Fibroblast of pulmonary artery (primary cell): ENCODE results near the gene PTPN14.

Source experiments
- DNase-seq: peaks from one replicate; pipeline ENCODE4 v3.0.0-alpha.2; 2010; ENCODE audit warnings: low read depth
- H3K4me3 ChIP-seq: replicated peaks from 2 replicates; pipeline ENCODE4 v1.5.1; 2011; ENCODE audit warnings: low read depth, mild to moderate bottlenecking, control low read depth, low read length, moderate library complexity
- TF ChIP-seq, protein P1 (sequence below): IDR thresholded peaks from 2 replicates; pipeline ENCODE4 v1.5.1; 2011; ENCODE audit warnings: mild to moderate bottlenecking, control low read depth, low read length, inconsistent platforms; ENCODE audit errors: missing control alignments

Gene PTPN14

DNA sequence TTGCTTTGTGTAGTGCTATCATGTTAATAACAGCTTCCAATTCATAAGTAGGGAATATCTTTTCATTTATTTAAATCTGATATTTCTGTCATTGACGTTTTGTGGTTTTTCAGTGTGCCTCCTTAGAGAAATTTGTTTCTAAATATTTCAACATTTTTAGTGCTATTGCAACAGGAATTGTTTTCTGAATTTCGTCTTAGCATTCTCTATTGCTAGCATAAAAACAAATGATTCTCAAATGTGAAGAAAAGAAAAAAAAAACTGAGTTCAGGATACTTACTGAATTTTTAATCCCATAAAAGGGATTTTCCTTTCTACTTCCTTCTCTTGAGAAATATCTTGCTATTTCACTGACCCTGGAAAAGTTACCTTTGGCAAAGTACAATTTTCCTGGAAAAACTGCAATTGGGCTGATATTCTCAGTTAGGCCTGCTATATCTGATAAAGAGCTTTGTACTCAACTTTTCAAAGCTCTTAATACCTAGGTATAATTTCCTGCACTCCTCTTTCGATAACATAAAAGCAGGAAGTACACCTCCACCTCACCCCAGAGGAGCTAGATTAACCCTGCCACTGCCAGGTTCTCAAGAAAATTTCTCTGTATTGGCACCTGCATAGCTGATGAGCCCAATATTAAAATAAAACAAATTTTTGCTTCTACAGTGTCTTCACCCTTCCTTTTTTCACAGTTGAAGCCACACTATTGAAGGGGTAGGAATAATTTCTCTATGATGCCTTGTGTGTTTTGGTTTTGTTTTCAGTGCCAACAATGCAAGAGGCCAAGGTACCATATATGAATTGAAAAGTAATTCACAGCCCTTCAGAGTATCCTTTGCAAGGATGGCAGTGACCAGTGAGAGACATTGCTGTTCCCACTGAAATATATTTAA, 35.6 kb downstream of the PTPN14 start:
- DNase-seq, result no peak
- TF ChIP-seq, protein P1, sequence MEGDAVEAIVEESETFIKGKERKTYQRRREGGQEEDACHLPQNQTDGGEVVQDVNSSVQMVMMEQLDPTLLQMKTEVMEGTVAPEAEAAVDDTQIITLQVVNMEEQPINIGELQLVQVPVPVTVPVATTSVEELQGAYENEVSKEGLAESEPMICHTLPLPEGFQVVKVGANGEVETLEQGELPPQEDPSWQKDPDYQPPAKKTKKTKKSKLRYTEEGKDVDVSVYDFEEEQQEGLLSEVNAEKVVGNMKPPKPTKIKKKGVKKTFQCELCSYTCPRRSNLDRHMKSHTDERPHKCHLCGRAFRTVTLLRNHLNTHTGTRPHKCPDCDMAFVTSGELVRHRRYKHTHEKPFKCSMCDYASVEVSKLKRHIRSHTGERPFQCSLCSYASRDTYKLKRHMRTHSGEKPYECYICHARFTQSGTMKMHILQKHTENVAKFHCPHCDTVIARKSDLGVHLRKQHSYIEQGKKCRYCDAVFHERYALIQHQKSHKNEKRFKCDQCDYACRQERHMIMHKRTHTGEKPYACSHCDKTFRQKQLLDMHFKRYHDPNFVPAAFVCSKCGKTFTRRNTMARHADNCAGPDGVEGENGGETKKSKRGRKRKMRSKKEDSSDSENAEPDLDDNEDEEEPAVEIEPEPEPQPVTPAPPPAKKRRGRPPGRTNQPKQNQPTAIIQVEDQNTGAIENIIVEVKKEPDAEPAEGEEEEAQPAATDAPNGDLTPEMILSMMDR, result no peak
- H3K4me3 ChIP-seq, result no peak overlapping the region

DNA sequence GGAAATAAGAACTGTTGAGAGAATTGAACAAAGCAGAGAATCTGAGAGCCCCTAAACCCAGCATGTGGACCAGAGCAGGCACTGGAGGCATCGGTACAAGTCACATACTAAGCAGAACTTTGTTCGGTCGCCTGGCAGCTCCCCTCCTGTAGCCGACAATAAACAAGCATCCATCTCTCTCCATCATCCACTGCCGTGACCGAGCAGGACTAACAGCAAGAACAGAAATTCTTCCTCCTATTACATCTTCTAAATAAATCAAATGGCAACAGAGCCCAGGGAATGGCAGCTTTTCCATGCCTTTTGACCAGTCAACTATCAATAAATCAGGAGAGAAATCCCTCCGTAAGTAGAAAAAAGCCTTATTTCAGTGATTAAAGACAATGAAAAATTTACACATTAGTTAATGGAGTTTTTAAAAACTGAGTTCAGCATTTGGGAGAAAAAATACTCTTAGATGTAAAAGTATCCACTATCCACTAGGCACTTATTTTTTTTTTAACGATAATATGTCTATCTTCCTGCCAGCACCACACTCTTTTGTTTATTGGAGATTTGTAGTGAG, 36.5 kb downstream of the PTPN14 start:
- DNase-seq, result no peak
- TF ChIP-seq, protein P1, result no peak
- H3K4me3 ChIP-seq, result no peak overlapping the region

DNA sequence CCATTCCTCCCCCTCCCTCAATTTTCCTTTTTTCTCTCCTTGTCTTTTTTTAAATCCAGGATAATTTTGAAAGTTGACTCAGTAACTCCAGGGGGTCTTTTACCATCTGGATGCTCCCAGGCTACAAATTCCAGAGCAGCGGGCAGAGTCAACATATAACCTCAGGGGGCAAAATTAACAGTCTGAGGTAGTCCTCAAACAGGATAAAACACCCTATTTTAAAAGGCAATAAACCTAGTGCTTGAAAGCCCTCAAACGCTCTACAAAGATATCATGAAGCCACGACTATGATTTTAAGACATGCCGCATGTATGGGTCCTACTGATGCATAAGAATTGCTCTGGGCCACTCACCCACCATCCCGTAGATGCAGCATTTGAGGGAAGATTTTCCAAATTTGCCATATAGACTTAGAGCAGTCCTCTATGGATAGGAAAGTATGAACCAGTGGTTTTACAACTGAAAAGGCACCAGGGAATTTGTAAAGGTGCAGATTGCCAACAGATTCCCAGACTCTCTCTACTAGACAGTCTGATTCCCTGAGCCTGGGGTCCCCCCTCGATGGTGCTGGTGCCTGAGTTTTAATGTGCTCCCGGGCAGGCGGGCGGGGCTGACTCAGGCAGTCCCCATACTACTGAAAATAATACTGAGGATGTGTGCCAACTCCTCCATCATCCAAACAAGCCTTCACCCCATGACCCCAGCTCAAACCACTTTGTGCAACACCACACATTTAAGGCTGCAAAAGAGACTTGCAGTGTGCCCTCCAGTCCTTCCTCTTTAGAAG, 37.2 kb downstream of the PTPN14 start:
- peak; percentile 47 for DNase-seq
- H3K4me3 ChIP-seq, result no peak overlapping the region
- TF ChIP-seq, protein P1, result no peak

DNA sequence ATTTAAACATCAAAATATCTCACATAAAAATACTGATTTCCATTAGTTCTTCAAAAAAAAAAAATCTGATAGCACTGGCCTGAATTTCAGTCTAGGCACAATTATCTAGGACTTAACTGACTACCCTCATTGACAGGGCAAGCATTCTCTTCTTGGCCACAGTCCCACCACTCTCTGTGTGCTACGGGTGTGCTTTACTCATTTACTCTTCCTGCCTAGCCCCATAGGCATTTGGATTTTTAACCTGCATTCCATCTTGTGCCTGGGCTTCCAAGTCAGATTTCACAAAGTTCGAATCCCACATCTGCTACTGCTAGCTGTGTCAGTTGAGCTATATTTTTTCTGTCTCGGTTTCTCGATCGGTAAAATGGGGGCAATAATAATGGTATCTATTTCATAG, 38.0 kb downstream of the PTPN14 start:
- TF ChIP-seq, protein P1, result no peak
- DNase-seq, result no peak
- no peak overlapping the region for H3K4me3 ChIP-seq

DNA sequence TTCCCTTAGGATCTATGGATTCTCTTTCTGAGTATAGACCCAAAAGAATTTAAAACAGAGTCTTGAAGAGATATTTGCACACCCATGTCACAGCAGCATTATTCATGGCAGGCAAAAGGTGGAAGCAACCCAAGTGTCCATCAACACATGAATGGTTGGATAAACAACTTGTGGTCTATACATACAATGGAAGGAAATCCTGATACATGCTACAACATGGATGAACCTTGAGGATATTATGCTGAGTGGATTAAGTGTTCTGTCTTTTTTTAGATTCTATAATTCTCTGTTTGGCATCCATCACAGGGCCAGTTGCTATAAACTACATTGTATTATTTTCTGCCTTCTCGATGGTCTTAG, 39.8 kb downstream of the PTPN14 start:
- no peak for DNase-seq
- no peak overlapping the region for H3K4me3 ChIP-seq
- TF ChIP-seq, protein P1, result no peak

DNA sequence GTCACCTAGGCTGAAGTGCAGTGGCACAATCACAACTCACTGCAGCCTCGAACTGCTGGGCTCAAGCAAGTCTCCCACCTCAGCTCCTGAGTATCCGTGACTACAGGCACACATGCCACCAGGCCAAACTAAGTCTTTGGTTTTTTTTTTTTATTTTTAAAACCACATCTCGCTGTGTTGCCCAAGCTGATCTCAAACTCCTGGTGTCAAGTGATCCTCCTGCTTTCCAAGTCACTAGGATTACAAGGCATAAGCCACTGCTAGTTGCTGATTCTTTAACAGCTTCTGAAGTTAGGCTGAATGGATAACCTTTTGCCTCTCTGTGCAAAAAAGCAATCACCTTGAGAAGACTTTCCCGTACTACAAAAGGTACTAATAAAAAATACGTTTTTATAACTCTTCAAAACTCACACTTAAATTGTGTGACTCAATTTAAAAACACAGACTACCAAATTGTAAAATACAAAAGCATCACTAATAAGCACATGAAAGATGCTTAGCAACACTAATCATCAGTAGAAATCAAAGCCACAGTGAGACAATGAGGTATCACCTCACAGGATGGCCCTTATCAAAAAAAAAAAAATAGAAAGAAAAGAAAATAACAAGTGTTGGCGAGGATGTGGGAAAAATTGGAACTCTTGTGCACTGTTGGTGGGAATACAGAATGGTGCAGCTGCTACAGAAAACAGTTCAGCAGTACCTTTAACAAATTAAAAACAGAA, 40.3 kb downstream of the PTPN14 start:
- no peak overlapping the region for H3K4me3 ChIP-seq
- TF ChIP-seq, protein P1, result no peak
- DNase-seq, result no peak
